Testis (tissue), 2 donors: ENCODE measurements around the gene UBE4A.

ENCODE experiments used
- POLR2A ChIP-seq: fragments of 450-650 bp; IDR thresholded peaks from one replicate; pipeline ENCODE4 v1.6.1; 2017; ENCODE audit warnings: antibody characterized with exemption, mild to moderate bottlenecking, moderate library complexity
- TF ChIP-seq, protein P1 (sequence below), 3 experiments: fragments of 450-650 bp in 2 of 3; fragments of 200-600 bp in 1 of 3; sonication (generic) in 1 of 3; IDR thresholded peaks; one replicate each; pipeline ENCODE4 v1.5.1; 2016 to 2019; ENCODE audit warnings: antibody characterized with exemption in 3 of 3, mild to moderate bottlenecking in 2 of 3, moderate library complexity in 1 of 3

- TF ChIP-seq, protein P1, sequence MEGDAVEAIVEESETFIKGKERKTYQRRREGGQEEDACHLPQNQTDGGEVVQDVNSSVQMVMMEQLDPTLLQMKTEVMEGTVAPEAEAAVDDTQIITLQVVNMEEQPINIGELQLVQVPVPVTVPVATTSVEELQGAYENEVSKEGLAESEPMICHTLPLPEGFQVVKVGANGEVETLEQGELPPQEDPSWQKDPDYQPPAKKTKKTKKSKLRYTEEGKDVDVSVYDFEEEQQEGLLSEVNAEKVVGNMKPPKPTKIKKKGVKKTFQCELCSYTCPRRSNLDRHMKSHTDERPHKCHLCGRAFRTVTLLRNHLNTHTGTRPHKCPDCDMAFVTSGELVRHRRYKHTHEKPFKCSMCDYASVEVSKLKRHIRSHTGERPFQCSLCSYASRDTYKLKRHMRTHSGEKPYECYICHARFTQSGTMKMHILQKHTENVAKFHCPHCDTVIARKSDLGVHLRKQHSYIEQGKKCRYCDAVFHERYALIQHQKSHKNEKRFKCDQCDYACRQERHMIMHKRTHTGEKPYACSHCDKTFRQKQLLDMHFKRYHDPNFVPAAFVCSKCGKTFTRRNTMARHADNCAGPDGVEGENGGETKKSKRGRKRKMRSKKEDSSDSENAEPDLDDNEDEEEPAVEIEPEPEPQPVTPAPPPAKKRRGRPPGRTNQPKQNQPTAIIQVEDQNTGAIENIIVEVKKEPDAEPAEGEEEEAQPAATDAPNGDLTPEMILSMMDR (IDR thresholded peaks at IDR 0.05), result no peak
- TF ChIP-seq POLR2A, result no peak
Observed at GRCh38 chr11:118435290-118435892, 76.0 kb downstream of the UBE4A start.
